ENCODE data around the gene CEP83.
A peak's percentile ranks its signal among the peaks of the same experiment; 100 is the strongest.
"Not testable (repeated sequence)": the region's sequence is repeated elsewhere in the genome, so short reads cannot be mapped to it uniquely, and the experiment has no call there.

Gene CEP83

DNA sequence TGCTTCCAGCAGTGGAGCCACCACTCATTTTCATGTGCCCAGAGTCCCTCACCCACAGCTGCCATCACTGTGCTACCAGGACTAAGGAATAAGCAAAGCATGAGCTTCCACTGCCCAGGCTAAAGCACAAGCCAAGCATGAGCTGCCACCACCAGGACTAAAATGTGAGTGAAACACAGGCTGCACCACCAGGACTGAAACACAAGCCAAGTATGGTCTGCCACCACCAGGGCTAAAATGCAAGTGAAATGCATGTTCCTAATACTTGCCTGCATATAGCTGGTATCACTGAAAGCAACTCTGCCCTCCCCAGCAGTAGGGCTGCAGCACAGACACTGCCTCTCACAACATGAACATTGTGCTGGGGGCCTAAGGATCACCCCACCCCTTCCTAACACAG is 30.0 kb downstream of the CEP83 start:
- DNase-seq, result no peak

DNA sequence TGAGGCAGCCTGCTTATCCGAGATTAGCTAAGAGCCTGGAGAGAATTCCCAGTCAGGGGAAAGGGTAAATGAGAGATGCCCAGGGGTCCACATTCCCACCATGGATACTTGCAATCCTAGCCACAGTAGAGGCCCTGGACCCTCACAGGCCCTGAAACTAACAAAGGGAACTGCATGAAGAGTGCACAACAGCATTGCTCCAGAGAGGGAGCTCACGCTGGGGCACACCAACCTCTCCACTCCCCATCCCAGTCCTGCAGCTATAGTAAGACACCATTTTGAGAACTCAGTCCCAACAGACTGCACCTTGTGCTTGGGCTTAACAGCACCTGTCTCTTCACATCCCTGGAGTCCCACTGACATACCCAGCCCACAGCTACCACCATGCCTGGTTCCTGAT is 30.5 kb downstream of the CEP83 start:
- DNase-seq, result no peak

DNA sequence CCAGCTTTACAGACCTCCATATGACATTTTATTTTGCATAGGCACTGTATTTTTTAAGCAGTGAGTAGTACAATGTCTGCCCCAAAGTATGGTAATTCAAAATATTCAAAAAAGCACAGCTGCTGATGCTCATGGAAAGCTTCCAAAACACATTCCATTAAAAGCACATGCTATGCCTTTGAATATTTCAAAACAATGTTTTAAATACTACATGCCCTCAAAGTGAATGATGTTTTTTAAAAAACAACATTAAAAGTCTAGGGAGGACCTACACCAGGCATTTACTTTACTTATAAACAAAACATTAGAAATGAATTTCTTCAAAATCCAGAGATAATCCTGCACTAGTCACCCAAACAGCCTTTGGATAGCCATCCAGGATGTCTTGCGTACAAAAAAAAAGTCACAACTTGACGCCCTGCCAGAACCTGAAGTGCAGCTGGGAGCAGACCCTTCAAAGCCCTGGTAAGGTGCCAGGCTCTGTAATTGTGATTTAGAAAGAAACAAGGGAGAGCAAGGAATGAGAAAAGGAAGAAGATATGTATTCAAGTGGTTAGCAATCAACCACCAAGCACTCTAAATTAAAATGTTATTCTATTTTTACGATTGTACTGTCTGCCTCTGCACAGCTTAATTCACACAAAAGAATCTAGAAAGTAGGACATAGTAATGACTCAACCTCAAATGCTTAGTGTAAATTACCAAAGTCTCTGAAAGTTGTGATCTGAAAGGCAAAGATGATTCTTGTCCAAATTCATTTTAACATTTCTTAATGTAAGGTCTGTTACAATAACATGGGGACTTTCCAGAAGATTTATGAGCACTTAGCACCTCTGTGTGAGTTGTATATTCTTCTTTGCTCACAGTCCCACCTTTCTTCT is 31.9 kb downstream of the CEP83 start:
- no peak for DNase-seq

DNA sequence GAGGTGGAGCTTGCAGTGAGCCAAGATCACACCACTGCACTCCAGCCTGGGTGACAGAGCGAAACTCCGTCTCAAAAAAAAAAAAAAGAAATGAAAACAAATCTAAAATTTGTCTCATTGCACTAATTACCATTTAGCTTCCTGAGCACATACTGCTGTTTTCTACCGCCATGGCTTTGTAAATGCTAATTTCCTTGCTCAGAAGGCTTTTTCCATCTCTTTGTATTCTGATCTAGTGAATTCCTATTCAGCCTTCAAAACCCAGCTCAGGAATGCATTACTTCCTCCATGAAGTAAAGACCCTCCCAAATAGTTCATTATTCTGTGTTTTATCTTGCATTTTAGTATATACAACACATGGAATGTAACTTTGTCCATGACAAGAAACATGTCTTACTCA is 33.6 kb downstream of the CEP83 start:
- DNase-seq, result no peak

DNA sequence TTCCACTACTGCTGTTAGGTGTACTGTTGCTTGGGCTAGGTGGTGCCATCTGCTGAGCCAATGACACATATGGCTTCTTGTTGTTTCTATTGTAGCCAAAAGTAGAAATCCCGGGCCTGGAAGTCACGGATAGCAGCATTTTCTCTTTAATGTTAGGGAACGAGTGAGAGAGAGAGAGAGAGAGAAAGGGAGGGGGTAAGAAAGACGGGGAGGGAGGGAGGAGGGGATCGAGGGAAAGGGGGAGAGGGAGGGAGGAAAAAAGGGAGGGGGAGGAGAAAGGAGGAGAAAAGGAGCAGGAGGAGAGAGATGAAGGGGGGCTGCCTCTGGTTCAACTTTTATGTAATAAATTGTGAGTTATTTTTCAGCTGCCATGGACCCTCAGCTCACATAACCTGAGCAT is 34.8 kb downstream of the CEP83 start:
- DNase-seq, result not testable (repeated sequence)

DNA sequence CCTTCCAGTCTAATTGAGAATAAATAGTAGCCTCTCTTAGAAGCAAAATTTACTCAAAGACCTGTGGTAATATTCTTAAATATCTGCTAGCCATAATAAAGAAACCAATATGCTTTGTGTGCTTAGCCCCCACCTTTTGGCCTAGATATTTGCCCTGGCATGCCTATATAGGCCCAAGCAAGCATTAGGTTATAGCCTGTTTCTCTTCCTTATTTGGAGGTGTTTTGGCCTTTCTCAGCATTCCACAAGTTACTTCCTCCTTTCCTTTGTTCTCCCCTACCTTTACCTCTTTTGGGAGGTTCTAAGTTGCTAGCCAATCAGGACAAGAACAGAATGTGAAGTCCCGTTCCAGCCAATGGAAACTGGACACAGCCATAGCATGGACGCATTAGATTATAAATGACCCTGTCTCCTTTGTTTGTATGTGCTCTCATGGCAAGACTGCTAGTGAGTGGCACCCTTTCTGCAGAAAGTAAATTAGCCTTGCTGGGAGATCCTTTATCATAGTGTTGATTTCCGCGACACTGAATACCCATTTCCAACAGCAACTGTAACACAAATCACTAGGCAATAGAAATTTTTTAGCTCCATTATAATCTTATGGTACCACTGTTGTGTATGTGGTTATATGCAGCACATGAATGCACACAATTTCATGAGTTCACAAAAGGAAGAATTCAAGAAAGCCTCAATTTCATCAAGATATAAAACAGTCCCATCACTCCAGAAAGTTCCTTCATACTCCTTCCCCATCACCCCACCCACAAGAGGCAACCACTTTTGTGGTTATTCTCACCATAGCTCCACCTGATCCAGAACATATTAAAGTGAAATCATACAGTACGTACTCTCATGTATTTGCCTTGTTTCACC is 37.6 kb downstream of the CEP83 start:
- DNase-seq, result no peak

DNA sequence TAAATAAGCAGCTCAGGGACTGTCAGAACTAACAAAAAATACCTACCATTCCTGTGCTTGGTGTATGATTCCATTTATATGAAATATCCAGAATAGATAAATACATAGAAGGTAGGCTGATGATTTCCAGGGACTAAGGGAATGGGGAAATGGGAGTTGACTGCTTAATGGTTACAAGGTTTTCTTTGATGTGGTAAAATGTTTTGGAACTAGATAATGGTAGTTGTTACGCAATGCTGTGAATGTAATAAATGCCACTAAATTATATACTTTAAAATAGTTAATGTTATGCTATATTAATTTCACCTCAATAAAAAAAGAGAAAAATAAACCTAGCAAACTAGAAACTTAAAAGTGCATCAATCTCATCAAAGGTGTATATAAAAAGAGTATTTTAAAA is 41.1 kb downstream of the CEP83 start:
- no peak for DNase-seq

DNA sequence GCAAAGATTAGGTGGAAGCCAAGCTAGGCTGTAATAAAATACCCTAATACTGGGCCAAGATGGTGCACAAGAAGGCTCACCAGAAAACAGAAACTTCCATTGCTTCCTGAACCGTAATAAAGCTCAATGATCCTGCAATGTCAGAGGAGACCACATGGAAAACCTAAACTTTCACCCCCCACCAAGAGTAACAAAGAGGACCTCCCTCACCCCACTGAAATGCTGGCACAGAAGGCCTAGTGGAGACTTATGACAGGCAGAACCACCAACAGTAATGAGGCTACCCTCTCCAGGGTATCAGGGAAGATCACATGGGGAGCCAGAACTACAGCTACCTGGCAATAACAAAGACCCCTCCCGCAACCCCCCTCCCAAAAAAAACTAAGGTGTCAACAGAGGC is 43.1 kb downstream of the CEP83 start:
- DNase-seq, result no peak

DNA sequence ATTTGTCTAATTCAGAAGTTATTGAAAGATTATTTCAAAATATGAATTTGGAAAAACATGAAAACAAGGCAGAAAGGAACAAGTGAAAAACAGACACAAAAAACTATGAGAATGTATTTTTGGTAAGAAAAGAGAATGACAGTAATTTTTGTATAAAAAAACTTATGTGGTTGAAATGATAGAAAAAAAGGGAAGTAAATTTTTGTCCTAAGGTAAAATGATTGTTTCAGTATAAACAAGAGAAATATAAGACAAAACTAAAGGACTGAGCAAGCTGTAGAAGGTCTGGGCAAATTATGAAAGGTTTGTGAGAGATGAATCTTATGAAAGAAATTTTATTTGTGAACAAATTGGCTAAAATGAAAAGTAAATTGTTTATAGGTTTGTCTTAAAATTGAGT is 44.6 kb downstream of the CEP83 start:
- DNase-seq, result no peak

DNA sequence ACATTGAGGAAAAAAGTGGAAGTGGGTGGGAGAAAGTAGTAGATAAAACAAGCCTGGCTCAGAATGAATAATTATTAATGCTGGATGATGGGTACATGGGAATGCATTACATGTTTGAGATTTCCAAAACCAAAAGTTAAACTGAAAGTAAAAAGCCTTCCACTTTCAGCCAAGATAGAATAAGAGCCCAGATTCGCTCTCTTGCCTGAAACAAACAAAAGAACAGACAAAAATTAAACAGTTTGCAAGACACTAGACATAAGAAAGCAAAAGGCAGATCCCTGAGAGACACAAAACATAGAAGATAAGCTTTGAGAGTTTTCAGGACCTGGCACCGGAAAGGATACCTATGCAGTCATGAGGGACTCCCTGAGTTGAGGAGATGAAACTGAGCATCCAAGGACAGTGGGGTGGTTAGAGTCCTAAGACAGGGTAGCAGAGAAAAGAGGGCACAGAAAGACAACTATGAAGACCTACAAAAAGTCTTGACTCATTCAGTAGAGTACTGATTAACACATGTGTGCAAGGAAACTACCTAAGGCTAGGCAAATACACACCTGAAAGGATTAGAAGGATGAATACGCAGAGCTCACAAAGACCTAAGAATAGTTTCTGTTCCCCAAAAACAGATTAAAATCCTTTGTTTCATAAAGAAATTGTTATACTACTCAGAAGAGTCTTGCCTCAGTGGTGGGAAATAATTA is 54.1 kb downstream of the CEP83 start:
- no peak for DNase-seq

DNA sequence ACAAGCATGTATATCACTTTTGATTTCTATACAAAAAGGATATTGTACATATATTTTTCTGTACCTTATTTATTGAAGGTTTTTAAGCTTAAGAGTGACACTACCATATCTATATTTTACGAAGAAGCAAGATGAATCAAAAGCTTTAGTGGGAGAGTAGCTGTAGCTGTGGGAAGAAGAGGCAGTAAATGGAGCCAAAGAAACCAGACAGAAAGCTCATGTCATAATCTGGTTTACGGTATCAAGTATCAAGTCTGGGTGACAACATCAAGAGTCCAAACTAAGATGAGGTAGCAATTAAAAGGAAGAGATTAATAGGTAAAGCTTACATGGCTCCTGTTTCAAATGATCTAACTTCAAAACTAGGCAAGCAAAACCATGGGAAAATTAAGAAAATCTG is 54.8 kb downstream of the CEP83 start:
- DNase-seq, result no peak

DNA sequence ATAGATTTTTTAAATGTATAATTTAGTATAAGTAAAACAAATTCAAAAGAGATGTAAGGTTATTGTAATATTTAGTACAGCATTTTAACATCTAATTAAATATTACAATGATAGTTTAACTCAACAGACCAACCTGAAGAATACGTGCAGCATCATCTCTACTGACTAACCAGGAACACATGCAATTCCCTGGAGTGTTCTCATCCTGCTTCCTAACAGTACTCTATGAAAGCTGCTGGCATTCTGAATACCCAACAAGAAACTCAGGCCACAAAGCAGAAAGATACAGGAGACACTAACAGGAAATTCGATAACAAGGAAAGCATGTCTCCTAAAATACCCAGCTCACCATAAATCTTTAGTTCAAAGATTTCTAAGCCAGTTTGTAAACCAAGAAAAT is 58.3 kb downstream of the CEP83 start:
- no peak for DNase-seq

DNA sequence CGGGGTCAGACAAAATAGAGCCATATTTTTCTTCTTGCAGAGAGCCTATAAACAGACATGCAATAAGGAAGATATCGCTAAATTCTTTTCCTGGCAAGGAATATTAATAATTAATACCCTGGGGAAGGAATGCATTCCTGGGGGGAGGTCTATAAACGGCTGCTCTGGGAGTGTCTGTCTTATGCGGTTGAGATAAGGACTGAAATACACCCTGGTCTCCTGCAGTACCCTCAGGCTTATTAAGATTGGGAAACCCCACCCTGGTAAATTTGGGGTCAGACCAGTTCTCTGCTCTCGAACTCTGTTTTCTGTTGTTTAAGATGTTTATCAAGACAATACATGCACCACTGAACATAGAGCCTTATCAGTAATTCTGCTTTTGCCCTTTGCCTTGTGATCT is 61.0 kb downstream of the CEP83 start:
- not testable (repeated sequence) for DNase-seq

DNA sequence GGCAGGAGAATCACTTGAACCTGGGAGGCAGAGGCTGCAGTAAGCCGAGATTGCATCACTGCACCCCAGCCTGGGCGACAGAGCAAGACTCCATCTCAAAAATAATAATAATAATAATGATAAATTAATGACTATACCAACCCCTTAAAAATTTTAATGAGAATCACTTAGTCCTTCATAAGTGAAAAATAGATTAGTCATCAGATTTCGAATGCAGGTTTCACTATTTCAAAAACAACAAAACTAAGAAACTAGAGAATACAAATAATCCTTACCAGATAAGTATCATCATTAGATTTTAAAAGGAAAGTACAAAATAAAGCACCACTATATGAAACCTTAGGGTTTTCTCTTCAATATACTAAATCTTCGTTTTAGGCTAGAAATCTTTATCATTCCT is 62.3 kb downstream of the CEP83 start:
- no peak for DNase-seq

DNA sequence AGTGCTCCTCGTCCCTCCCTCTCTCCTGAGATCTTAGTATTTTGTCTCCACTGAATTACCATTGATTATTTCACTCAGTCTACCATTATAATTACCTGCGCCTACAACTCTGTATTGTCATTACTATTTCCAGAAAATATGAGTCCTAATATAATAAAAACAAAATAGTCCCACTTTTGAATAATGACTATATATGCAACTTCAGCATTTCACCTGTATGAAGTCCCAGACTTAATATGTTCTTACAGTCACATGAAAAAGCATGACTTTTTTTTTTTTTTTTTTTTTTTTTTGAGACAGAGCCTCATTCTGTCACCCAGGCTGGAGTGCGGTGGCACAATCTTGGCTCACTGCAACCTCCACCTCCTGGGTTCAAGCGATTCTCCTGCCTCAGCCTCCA is 63.7 kb downstream of the CEP83 start:
- not testable (repeated sequence) for DNase-seq

DNA sequence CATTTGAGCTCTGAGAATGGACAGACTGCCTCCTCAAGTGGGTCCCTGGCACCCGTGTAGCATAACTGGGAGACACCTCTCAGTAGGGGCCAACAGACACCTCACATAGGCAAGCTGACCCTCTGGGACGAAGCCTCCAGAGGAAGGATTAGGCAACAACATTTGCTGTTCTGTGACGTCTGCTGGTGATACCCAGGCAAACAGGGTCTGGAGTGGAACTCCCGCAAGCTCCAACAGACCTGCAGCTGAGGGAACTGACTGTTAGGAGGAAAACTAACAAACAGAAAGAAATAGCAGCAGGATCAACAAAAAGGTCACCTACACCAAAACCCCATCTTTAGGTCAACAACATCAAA is 69.6 kb downstream of the CEP83 start:
- DNase-seq, result no peak

DNA sequence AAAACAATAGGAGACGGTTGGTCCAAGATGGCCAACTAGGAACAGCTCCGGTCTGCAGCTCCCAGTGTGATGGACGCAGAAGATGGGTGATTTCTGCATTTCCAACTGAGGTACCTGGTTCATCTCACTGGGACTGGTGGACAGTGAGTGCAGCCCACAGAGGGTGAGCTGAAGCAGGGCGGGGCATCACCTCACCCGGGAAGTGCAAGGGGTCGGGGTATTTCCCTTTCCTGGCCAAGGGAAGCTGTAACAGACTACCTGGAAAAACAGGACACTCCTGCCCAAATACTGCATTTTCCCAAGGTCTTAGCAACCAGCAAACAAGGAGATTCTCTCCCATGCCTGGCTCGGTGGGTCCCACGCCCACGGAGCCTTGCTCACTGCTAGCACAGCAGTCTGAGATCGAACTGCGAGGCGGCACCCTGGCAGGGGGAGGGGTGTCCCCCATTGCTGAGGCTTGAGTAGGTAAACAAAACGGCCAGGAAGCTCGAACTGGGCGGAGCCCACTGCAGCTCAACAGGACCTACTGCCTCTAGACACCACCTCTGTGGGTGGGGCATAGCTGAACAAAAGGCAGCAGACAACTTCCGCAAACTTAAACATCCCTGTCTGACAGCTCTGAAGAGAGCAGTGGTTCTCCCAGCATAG is 70.1 kb downstream of the CEP83 start:
- not testable (repeated sequence) for DNase-seq

DNA sequence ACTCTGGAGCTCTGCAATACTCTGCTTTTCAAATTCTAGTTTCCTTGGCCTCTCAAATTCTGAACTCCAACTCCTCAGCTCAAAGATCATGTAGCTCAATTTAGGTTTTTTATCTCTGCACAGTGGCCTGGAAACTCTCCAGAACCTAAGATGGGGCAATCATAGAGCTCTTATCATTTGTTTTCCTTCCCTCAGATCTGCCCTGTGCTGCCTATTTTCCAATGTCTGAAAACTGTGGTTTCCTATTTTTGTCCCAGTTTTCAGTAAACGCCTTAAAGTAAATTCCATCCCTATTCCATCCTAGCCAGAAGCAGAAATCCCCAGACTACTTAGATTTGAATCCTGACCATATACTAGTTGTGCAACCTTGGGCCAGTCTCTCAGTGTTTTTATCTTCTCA is 73.2 kb downstream of the CEP83 start:
- DNase-seq, result no peak

DNA sequence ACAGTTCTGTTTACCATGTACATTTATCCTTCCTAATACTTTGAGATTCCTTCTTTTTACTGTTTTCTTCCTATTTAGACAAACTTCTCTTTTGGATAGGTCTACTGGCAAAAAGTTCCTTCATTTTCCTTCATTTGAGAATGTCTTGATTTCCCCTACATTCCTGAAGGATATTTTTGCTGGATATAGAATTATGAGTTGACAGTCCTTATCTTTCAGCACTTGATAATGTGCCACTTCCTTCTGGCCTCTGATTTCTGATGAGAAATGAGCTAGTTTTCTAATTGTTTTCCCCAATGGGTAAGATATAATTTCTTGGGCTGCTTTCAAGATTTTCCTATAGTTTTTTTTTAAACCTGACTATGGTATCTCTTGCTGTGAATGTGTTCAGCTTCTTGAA is 75.6 kb downstream of the CEP83 start:
- DNase-seq, result no peak

DNA sequence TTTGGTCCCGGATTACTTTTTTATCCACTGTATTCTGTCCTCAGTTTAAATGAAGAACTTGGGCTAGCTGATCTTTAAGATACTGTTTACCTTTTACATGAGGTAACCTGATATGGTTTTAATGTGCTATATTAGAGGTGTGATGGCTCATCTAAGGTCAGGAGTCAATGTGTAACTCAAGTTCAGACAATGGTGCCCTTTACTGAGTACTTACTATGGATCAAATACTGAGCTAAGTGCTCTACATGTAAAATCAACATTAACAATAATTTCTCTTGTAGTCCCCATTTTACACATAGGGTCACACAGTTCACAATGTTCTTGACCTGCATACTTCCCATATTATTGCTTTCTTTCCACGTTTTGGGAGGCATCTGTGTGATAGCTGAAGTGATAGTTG is 79.2 kb downstream of the CEP83 start:
- peak; percentile 29 for DNase-seq

DNA sequence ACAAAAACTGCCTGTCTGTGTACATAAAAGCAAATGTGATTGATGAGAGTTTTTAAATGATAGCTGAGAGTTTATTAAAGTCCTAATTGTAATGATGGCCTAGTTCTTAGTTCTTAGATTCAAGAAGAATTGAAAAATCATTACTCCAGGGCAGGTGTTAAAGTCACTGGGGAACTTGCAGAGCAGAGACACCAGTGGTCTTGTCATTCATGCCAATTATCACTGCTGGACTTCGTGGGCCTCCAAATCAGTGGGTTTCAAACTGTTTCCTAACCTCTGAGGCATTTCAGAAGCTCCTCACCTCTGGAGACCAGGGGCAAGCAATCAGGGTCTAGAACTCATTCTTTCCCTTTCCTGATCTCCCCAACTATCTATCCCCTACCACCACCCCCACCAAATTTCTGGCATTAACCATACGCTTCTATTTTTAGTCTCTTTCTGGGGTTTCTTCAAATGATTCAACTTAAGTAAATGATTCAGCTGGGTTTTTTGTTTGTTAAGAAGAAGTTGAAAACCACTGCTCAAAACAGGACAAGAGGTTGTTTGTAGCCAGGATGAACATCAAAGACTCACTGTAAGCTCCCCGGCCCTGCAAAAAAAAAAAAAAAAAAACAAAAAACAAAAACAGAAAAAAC is 80.1 kb downstream of the CEP83 start:
- no peak for DNase-seq

DNA sequence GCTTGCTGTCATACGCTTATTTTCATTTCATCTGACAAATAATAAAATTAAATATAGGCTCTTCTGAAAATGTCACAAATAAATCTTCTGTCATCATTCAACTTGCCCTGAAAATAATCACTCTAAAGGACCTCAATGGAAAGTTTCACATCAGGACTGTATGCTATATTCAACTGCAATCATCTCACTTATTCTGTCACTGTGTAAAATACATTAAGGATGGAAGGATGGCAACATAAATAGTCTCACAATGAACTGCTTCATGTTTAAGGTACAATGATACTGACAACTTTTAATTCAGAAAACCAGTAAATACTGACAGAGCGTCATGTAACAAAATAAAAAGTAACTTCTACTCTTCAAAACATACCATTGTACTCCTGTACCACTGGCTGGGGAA is 82.1 kb downstream of the CEP83 start:
- no peak for DNase-seq

DNA sequence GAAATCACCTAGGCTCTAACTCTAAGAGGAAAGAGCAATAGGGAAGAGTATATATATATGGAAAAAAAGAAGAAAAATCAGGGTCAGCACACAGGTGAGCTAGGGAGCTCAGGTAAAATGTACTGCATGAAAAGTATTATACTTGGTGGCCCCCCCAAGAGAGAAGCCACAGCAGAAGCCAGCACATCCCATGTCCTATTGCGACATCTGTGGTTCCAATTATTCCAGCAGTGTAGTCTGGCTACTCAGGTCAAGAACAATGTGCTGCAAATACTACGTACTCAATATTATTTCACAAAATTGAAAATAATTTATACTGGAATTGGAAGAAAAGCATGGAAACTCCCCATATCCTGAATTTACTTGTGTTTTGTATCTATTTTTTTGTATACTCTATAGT is 85.5 kb downstream of the CEP83 start:
- DNase-seq, result no peak
